Natural killer cell treated with Interleukin-12 subunit alpha and Interleukin-12 subunit beta and Interleukin-15 and Interleukin-18, amount 100 ng/mL, for 72 hours (primary cell): ENCODE results near the gene COL1A1. TPM values are rescaled to one million over a fixed set of nuclear protein-coding genes. Genes with fewer than 3 reads are reported as not detected.
A peak's percentile ranks its signal among the peaks of the same experiment; 100 is the strongest.

Experiments
- ATAC-seq, 2 donors: fragments of 150-1000 bp; cut with Tn5 transposase in 1 of 2; sonication (Bioruptor Pico), chemical (Tn5 transposase) in 1 of 2; 2 replicates each; pipeline ENCODE4 v1.10.0; 2021
- DNase-seq: peaks from one replicate; pipeline ENCODE4 v3.0.0; 2022; ENCODE audit warnings: low spot score
- H3K27ac Mint-ChIP-seq, 2 donors: 1 replicate in 1 of 2; 2 replicates in 1 of 2; pipeline ENCODE4 v1.8.0; 2022; ENCODE audit warnings: mixed read lengths in 2 of 2, mild to moderate bottlenecking in 1 of 2, moderate library complexity in 1 of 2
- H3K27me3 Mint-ChIP-seq, 2 donors: 1 replicate in 1 of 2; 2 replicates in 1 of 2; pipeline ENCODE4 v1.8.0; 2022; ENCODE audit warnings: mixed read lengths in 2 of 2
- H3K36me3 Mint-ChIP-seq: one replicate; pipeline ENCODE4 v1.8.0; 2022; ENCODE audit warnings: mixed read lengths
- H3K4me1 Mint-ChIP-seq, 2 donors: 1 replicate in 1 of 2; 2 replicates in 1 of 2; pipeline ENCODE4 v1.8.0; 2022; ENCODE audit warnings: low read depth in 2 of 2, mixed read lengths in 2 of 2, mild to moderate bottlenecking in 1 of 2
- H3K4me3 Mint-ChIP-seq: one replicate; pipeline ENCODE4 v1.8.0; 2022; ENCODE audit warnings: mixed read lengths
- H3K9me3 Mint-ChIP-seq: 2 replicates; pipeline ENCODE4 v1.8.0; 2022; ENCODE audit warnings: mixed read lengths
- total RNA-seq, 2 donors: library from RNA; stranded (reverse); gene quantifications; one replicate each; pipeline ENCODE4 v1.2.3, GENCODE V29; 2022

The COL1A1 gene
- total RNA-seq, 2 donors from 2014 or later = 1.7 TPM; not detected in 1

DNA sequence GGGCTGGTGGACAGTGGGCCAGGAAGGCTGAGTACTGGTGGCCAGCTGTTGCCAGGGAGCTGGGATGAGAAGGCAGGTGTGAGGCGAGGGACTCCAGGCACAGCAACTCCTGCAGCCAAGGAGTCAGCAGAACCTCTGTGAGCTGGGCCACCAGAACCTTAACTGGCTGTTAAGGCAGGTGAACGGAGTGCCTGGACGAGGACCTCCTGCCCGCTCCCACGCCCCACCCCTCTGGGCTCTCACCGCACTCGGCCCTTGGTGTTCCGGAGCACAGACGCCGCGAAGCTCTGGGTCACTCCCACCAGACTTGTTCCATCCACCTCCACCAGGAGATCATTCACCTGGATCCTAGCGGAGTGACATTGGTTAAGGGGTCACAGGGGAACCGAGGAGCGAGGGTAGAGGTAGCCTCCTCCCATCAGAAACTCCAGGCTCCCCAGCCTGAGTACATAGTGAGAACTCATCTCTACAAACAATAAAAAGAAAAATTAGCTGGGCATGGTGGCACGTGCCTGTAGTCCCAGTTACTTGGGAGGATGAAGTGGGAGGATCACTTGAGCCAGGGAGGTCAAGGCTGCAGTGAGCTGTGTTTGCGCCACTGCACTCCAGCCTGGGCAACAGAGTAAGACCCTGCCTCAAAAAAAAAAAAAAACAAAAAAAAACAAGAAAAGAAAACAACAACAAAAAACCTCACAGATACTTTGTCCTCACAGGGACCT is 60.2 kb downstream of the COL1A1 start:
- Mint-ChIP-seq H3K9me3 (no peaks in the 10 kb centered on the region), H3K27me3 (no peaks in the 10 kb centered on the region), H3K4me1 (peaks cover 83 to 86% of the 10 kb centered on the region in 2 donors), H3K4me3 (peak overlapping the region; percentile 64), H3K36me3 (peaks cover 26% of the 10 kb centered on the region), H3K27ac (peak overlapping the region; percentile 69 to 82)
- DNase-seq (no peak), ATAC-seq (no peak)

GRCh38 chr17:50139950-50140885 is 61.2 kb downstream of the COL1A1 start:
- H3K27ac Mint-ChIP-seq = peak overlapping the region; percentile 69 to 82
- H3K27me3 Mint-ChIP-seq = no peaks in the 10 kb centered on the region
- DNase-seq (peak; percentile 76), ATAC-seq (peak; percentile 86)
- H3K4me3 Mint-ChIP-seq = peak overlapping the region; percentile 64
- peaks cover 74 to 78% of the 10 kb centered on the region in 2 donors for H3K4me1 Mint-ChIP-seq
- peaks cover 26% of the 10 kb centered on the region for H3K36me3 Mint-ChIP-seq
- no peaks in the 10 kb centered on the region for H3K9me3 Mint-ChIP-seq

GRCh38 chr17:50139185-50139783 is 62.1 kb downstream of the COL1A1 start:
- H3K9me3 Mint-ChIP-seq = no peaks in the 10 kb centered on the region
- no peaks in the 10 kb centered on the region for H3K27me3 Mint-ChIP-seq
- no peak overlapping the region for H3K4me3 Mint-ChIP-seq
- H3K36me3 Mint-ChIP-seq = peaks cover 23% of the 10 kb centered on the region
- H3K4me1 Mint-ChIP-seq = peaks cover 65 to 69% of the 10 kb centered on the region in 2 donors
- H3K27ac Mint-ChIP-seq = peak overlapping the region; percentile 69 to 82
- ATAC-seq (no peak), DNase-seq (no peak)

GRCh38 chr17:50137042-50137441 is 64.4 kb downstream of the COL1A1 start:
- no peaks in the 10 kb centered on the region for H3K9me3 Mint-ChIP-seq
- H3K27ac Mint-ChIP-seq = peak overlapping the region in 1 of 2 donors; percentile 59
- ATAC-seq (no peak), DNase-seq (no peak)
- no peak overlapping the region for H3K4me3 Mint-ChIP-seq
- peaks cover 48 to 54% of the 10 kb centered on the region in 2 donors for H3K4me1 Mint-ChIP-seq
- H3K36me3 Mint-ChIP-seq = peaks cover 13% of the 10 kb centered on the region
- no peaks in the 10 kb centered on the region for H3K27me3 Mint-ChIP-seq

DNA sequence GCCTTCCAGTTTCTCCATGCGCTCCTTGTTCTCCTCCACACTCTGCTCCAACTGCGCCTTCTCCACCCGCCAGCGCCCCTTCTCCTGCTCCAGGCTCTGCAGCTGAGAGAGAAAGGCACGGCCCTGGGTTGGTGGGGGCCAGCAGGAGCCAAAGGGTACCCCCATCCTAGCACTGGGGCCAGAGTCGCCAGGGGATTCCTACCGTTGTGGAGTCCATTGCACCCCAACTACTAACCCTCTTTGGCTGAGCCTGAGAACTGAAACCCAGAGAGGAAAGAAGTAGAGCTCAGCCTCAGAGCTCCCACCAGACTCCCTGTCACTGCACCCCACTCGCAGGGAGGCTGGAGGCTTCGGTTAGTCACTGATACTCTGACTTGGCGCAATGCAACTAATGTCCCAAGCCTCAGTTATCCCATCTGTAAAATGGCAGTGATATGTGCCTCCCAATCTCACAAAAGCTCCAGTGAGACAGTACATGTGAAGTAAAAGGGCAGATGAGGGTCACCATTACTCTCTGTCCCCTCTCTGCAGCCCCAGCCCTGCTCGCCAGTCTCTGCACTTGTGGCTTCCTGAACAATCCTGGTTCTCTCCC is 65.2 kb downstream of the COL1A1 start:
- Mint-ChIP-seq H3K27ac (no peak overlapping the region), H3K4me3 (no peak overlapping the region), H3K4me1 (peaks cover 42 to 54% of the 10 kb centered on the region in 2 donors), H3K36me3 (peaks cover 13% of the 10 kb centered on the region), H3K27me3 (no peaks in the 10 kb centered on the region), H3K9me3 (no peaks in the 10 kb centered on the region)
- no peak for ATAC-seq
- no peak for DNase-seq

DNA sequence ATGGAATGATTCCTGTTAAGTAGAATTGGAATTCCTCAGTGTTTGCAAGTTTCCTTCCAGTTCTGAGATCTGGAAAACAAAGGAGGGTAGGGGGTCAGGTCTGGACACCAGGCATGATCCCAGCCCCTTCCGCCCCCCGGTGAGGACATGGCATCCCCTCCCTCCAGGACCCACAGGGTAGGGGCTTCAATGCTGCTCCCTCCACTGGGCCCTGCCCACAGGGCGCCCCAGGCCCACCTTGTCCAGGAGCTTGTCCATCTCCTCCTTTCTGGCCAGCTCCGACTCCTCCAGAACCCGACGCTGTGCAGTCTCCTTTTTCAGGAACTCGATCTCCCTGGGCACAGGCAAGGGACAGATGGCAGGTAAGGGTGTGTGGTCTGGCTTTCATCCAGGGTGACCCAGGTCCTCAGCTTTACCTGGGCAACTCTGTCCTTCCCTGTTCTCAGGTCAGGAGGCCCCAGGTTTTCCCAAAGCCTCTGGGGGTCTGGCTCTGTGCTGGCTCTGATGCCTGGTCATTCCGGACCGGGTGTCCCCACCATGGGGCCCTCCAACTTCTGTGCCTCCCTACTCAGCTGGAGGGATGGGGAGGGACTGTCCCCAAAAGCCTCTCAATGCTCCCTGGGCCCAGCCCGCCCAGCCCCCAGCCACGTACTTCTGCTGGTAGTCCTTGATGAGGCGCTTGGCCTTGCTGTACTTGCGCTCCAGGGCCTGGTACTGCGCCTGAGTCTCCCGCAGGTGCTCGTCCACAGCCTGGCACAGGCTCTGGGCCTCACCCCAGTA is 65.9 kb downstream of the COL1A1 start:
- peaks cover 13% of the 10 kb centered on the region for H3K36me3 Mint-ChIP-seq
- H3K27me3 Mint-ChIP-seq = no peaks in the 10 kb centered on the region
- no peak overlapping the region for H3K27ac Mint-ChIP-seq
- H3K4me1 Mint-ChIP-seq = peaks cover 41 to 54% of the 10 kb centered on the region in 2 donors
- DNase-seq (no peak), ATAC-seq (no peak)
- H3K4me3 Mint-ChIP-seq = no peak overlapping the region
- H3K9me3 Mint-ChIP-seq = no peaks in the 10 kb centered on the region

- Mint-ChIP-seq H3K27me3 (no peaks in the 10 kb centered on the region), H3K4me1 (peaks cover 30 to 45% of the 10 kb centered on the region in 2 donors), H3K36me3 (peaks cover 8% of the 10 kb centered on the region), H3K9me3 (no peaks in the 10 kb centered on the region), H3K27ac (no peak overlapping the region), H3K4me3 (no peak overlapping the region)
- no peak for ATAC-seq
- no peak for DNase-seq
These were observed 67.0 kb downstream of the COL1A1 start for GRCh38 chr17:50134206-50135110.

- no peak for ATAC-seq
- no peaks in the 10 kb centered on the region for H3K9me3 Mint-ChIP-seq
- no peak for DNase-seq
- H3K27me3 Mint-ChIP-seq = peaks cover 1 to 3% of the 10 kb centered on the region in 2 donors
- peaks cover 8% of the 10 kb centered on the region for H3K36me3 Mint-ChIP-seq
- H3K4me1 Mint-ChIP-seq = peaks cover 31 to 47% of the 10 kb centered on the region in 2 donors
- no peak overlapping the region for H3K4me3 Mint-ChIP-seq
- H3K27ac Mint-ChIP-seq = no peak overlapping the region
These were observed 67.7 kb downstream of the COL1A1 start for GRCh38 chr17:50133769-50134099.

Other genes starting within 250 kb of the COL1A1 start
- gene DLX4, start 232.4 kb downstream of the COL1A1 start, total RNA-seq = under 1 TPM; 0.45 to 0.71 TPM
- not detected for gene DLX3, start 206.4 kb downstream of the COL1A1 start, total RNA-seq
- gene ITGA3, start 145.5 kb downstream of the COL1A1 start, total RNA-seq = 10 to 100 TPM; 13.7 to 13.9 TPM
- 10 to 100 TPM; 11.8 to 13.7 TPM for gene PDK2, start 106.3 kb downstream of the COL1A1 start, total RNA-seq
- 1 to 10 TPM; 2.6 to 5.0 TPM for gene SAMD14, start 71.5 kb downstream of the COL1A1 start, total RNA-seq
- gene PPP1R9B, start 51.0 kb downstream of the COL1A1 start, total RNA-seq = 100 to 1,000 TPM in 1 of 2 donors, 10 to 100 TPM in 1; 96.0 to 110 TPM
- under 1 TPM in 1 of 2 donors, not detected in 1; 0.42 TPM for gene SGCA, start 35.6 kb downstream of the COL1A1 start, total RNA-seq
- gene TMEM92, start 72.8 kb upstream of the COL1A1 start, total RNA-seq = not detected
- gene XYLT2, start 144.5 kb upstream of the COL1A1 start, total RNA-seq = 10 to 100 TPM; 19.6 to 27.1 TPM
- 10 to 100 TPM; 62.7 to 77.7 TPM for gene MRPL27, start 171.6 kb upstream of the COL1A1 start, total RNA-seq
- gene EME1, start 171.6 kb upstream of the COL1A1 start, total RNA-seq = 10 to 100 TPM; 15.8 to 40.2 TPM
- gene LRRC59, start 195.9 kb upstream of the COL1A1 start, total RNA-seq = 100 to 1,000 TPM in 1 of 2 donors, 10 to 100 TPM in 1; 90.8 to 138 TPM
- gene ACSF2, start 224.6 kb upstream of the COL1A1 start, total RNA-seq = 10 to 100 TPM in 1 of 2 donors, 1 to 10 TPM in 1; 6.9 to 13.4 TPM